Panc1 (cell line): Measurements from ENCODE around the gene DRGX. TPM values are rescaled to one million over a fixed set of nuclear protein-coding genes. Genes with fewer than 3 reads are reported as not detected.

Experiments
- ATAC-seq: fragments of 200-7000 bp; cut with Tn5 transposase; 2 replicates; pipeline ENCODE4 v1.9.1; 2020; ENCODE audit warnings: mild to moderate bottlenecking, moderate library complexity
- BruUV-seq: library from RNA; stranded (reverse); fragments of 400-500 nt; replicated peaks from 2 replicates; lab custom pipeline; 2021; lab: Mats Ljungman, UMichigan
- CTCF ChIA-PET: fragments of 300-600 bp; sonication (Branson Sonifier 250); formaldehyde crosslinking; loops from one replicate; lab custom pipeline; 2022; ENCODE audit warnings: antibody characterized with exemption; lab: Charles Lee
- POLR2A ChIA-PET: fragments of 300-600 bp; sonication (Branson Sonifier 250); formaldehyde crosslinking; loops from one replicate; lab custom pipeline; 2022; ENCODE audit warnings: antibody characterized with exemption; lab: Charles Lee
- DNase-seq: peaks from one replicate; pipeline ENCODE4 v3.0.0-alpha.2; 2010; ENCODE audit warnings: low read depth, low spot score
- H3K27ac ChIP-seq: 2 replicates; pipeline ENCODE4 v1.5.1; 2011; ENCODE audit warnings: mild to moderate bottlenecking, low read length, inconsistent platforms
- H3K27me3 ChIP-seq: fragments of 200-500 bp; sonication (Bioruptor generic); 2 replicates; pipeline ENCODE4 v1.6.0; 2014; ENCODE audit warnings: low read length, inconsistent platforms; ENCODE audit not compliant: control insufficient read depth, insufficient read depth
- H3K36me3 ChIP-seq: fragments of 200-500 bp; sonication (Bioruptor generic); 2 replicates; pipeline ENCODE4 v1.5.1; 2014; ENCODE audit warnings: inconsistent platforms, mild to moderate bottlenecking, low read length, moderate library complexity; ENCODE audit not compliant: control insufficient read depth, insufficient read depth
- H3K4me1 ChIP-seq: 2 replicates; pipeline ENCODE4 v1.5.1; 2011; ENCODE audit warnings: inconsistent platforms, mild to moderate bottlenecking, low read length, moderate library complexity; ENCODE audit not compliant: control insufficient read depth, insufficient read depth
- H3K4me3 ChIP-seq, 2 experiments: 2 replicates each; pipeline ENCODE4 v1.5.1; 2011 to 2012; ENCODE audit warnings: low read depth in 2 of 2, low read length in 2 of 2, mild to moderate bottlenecking in 2 of 2, inconsistent platforms in 1 of 2, moderate library complexity in 1 of 2
- H3K9me3 ChIP-seq: fragments of 200-500 bp; sonication (Bioruptor generic); 2 replicates; pipeline ENCODE4 v1.5.1; 2014; ENCODE audit warnings: low read depth, mild to moderate bottlenecking, inconsistent platforms, low read length, moderate library complexity; ENCODE audit not compliant: control insufficient read depth, insufficient read depth
- CTCF ChIP-seq: fragments of 450-650 bp; IDR thresholded peaks from 2 replicates; pipeline ENCODE4 v1.5.1; 2017; ENCODE audit warnings: mild to moderate bottlenecking
- POLR2AphosphoS5 ChIP-seq: IDR thresholded peaks from 2 replicates; pipeline ENCODE4 v1.6.1; 2012; ENCODE audit warnings: mild to moderate bottlenecking, low read depth, low read length, moderate library complexity
- REST ChIP-seq, 2 experiments: IDR thresholded peaks; 2 replicates each; pipeline ENCODE4 v1.6.1; 2011 to 2012; ENCODE audit warnings: low read depth in 2 of 2, control low read depth in 1 of 2, low read length in 1 of 2, mild to moderate bottlenecking in 1 of 2, moderate library complexity in 1 of 2; ENCODE audit not compliant: insufficient read depth in 1 of 2
- SIN3A ChIP-seq: IDR thresholded peaks from 2 replicates; pipeline ENCODE4 v1.6.1; 2012; ENCODE audit warnings: low read depth, mild to moderate bottlenecking, low read length, moderate library complexity, borderline replicate concordance; ENCODE audit not compliant: insufficient read depth
- TCF7L2 ChIP-seq: IDR thresholded peaks from 2 replicates; pipeline ENCODE4 v1.6.1; 2011; ENCODE audit warnings: mild to moderate bottlenecking, low read depth, low read length, inconsistent platforms
- in situ Hi-C: cut with HindIII; loops from 2 replicates; pipeline ENCODE4 v1.10.0; 2016; ENCODE audit warnings: low sequenced_read_pairs, low pct_unique_long_range_greater_than_20kb
- intact Hi-C: fragments of 100-400 bp; cut with micrococcal nuclease; formaldehyde crosslinking; loops from one replicate; pipeline ENCODE4 v1.10.0; 2022; ENCODE audit not compliant: unreplicated experiment
- total RNA-seq: library from RNA; stranded (reverse); gene quantifications from one replicate; pipeline ENCODE4 v1.2.1, GENCODE V29; 2021; ENCODE audit not compliant: unreplicated experiment

Gene DRGX
- total RNA-seq, 1 experiment from 2014 or later: 0.15 TPM

GRCh38 chr10:49377256-49377655 lies 18.6 kb downstream of the DRGX start:
- Histone ChIP-seq H3K4me1 (no peaks in the 10 kb centered on the region), H3K27me3 (peaks cover 17% of the 10 kb centered on the region), H3K36me3 (no peaks in the 10 kb centered on the region), H3K27ac (no peak overlapping the region), H3K9me3 (no peaks in the 10 kb centered on the region), H3K4me3 (no peak overlapping the region)
- no peak for DNase-seq
- intact Hi-C loops (loop anchor here (10.0 kb wide), 1 partner anchor 472 kb away; no protein-coding TSS in a partner anchor), in situ Hi-C loops (no loop called here)
- POLR2A ChIA-PET: no interaction called here
- no TSS peak for BruUV-seq
- CTCF ChIA-PET: no interaction called here
- ATAC-seq: no peak
- TF ChIP-seq CTCF (no peak), REST (IDR thresholded peaks at IDR 0.05; ENCODE audit: insufficient read depth in 1 of 2, low read depth in 2 of 2, low read length in 1 of 2) (no peak), POLR2AphosphoS5 (no peak), SIN3A (no peak), TCF7L2 (no peak)

DNA sequence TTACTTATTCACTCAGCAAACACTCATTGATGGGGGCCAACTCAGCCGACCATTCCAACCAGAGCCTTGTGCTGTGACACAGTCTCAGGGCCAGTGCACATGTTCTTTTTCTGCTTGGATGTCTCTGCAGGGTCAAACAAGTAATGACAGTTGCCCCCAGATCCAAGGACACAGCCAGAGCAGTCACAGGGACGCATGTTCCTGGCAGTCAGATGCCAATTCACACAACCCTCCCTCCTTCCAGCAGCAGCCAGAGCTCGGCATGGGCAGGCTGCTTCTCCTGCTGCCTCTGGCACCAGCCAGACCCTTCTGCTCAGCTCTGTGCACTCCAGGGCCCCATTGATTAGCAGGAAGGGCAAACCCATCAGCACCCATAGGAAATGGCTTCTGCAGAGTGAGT lies 20.3 kb downstream of the DRGX start:
- Histone ChIP-seq H3K27ac (no peak overlapping the region), H3K27me3 (peaks cover 17% of the 10 kb centered on the region), H3K4me1 (no peaks in the 10 kb centered on the region), H3K9me3 (no peaks in the 10 kb centered on the region), H3K36me3 (no peaks in the 10 kb centered on the region), H3K4me3 (no peak overlapping the region)
- no TSS peak for BruUV-seq
- POLR2A ChIA-PET: no interaction called here
- CTCF ChIA-PET: no interaction called here
- intact Hi-C loops (loop anchor here (10.0 kb wide), 1 partner anchor 471 kb away; no protein-coding TSS in a partner anchor), in situ Hi-C loops (no loop called here)
- DNase-seq (no peak), ATAC-seq (no peak)
- TF ChIP-seq TCF7L2 (no peak), POLR2AphosphoS5 (no peak), REST (IDR thresholded peaks at IDR 0.05; ENCODE audit: insufficient read depth in 1 of 2, low read depth in 2 of 2, low read length in 1 of 2) (no peak), SIN3A (no peak), CTCF (no peak)
